ENCODE results near the gene GOLGA6D.

DNA sequence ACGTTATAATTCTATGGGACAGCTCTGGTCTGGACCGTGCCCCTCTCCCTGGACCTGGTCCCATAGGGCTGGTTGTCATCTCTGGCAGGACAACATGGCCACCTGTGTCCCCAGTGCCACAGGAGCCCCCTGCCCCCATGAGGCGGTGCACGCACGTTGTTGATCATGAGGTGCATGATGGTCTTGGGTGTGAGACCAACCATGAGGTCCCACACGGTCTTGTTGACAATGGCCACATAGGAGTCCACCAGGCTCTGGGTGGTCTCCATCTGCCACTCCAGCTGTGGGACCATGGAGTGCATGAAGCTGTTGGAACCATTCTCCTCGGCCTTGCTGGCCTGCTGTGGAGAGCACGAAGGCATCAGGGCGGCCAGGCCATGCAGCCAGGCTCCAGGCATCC lies 19.7 kb downstream of the GOLGA6D start:
- TF ChIP-seq, protein P1, sequence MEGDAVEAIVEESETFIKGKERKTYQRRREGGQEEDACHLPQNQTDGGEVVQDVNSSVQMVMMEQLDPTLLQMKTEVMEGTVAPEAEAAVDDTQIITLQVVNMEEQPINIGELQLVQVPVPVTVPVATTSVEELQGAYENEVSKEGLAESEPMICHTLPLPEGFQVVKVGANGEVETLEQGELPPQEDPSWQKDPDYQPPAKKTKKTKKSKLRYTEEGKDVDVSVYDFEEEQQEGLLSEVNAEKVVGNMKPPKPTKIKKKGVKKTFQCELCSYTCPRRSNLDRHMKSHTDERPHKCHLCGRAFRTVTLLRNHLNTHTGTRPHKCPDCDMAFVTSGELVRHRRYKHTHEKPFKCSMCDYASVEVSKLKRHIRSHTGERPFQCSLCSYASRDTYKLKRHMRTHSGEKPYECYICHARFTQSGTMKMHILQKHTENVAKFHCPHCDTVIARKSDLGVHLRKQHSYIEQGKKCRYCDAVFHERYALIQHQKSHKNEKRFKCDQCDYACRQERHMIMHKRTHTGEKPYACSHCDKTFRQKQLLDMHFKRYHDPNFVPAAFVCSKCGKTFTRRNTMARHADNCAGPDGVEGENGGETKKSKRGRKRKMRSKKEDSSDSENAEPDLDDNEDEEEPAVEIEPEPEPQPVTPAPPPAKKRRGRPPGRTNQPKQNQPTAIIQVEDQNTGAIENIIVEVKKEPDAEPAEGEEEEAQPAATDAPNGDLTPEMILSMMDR (conservative IDR thresholded peaks at IDR 0.05; ENCODE audit: low read depth, low read length) = no peak
- TF ChIP-seq EZH2phosphoT487 (IDR thresholded peaks at IDR 0.05; ENCODE audit: borderline replicate concordance, low read length) = no peak

Measured in PC-3 (cell line).